Mesenteric fat pad (tissue), 1 donor: ENCODE data around the gene RNF31. TPM values are rescaled to one million over a fixed set of nuclear protein-coding genes. Genes with fewer than 3 reads are reported as not detected.
"Not testable (repeated sequence)": the region's sequence is repeated elsewhere in the genome, so short reads cannot be mapped to it uniquely, and the experiment has no call there.

Source experiments
- DNase-seq: peaks from one replicate; pipeline ENCODE4 v3.0.0-alpha.2; 2020; ENCODE audit warnings: low spot score
- microRNA-seq: library from miRNA; unstranded; fragments of <30 nt; microRNA quantifications from one replicate; pipeline ENCODE4 v1.2.0, GENCODE V29; 2020; ENCODE audit warnings: borderline number of aligned reads
- total RNA-seq: library from RNA; stranded (reverse); fragmentation: NEBNext Ultra II Directional; extraction: Animal tissue kit (Norgen Biotek cat#: 25700); gene quantifications from one replicate; pipeline ENCODE4 v1.2.1, GENCODE V29; 2021
- donor health status: DM: yes; HTN: yes; CAD: no.

Gene RNF31
- total RNA-seq, 1 donor from 2014 or later = 60.0 TPM

- no peak for DNase-seq
Observed at GRCh38 chr14:24198814-24199524, 51.7 kb downstream of the RNF31 start.

- not testable (repeated sequence) for DNase-seq
Observed at GRCh38 chr14:24202538-24202937, 55.2 kb downstream of the RNF31 start.

GRCh38 chr14:24203249-24203886, 56.1 kb downstream of the RNF31 start:
- not testable (repeated sequence) for DNase-seq

GRCh38 chr14:24204163-24205146, 57.2 kb downstream of the RNF31 start:
- DNase-seq = no peak

- DNase-seq = no peak
Observed at GRCh38 chr14:24206260-24207103, 59.2 kb downstream of the RNF31 start.

GRCh38 chr14:24207104-24207551, 59.8 kb downstream of the RNF31 start:
- DNase-seq = no peak

- no peak for DNase-seq
Observed at GRCh38 chr14:24207625-24208024, 60.3 kb downstream of the RNF31 start.

Small RNAs within 50 kb of the gene (microRNA-seq; reads per million reads assigned to microRNA genes)
- gene MIR7703 = not detected

Other genes with a start within 250 kb of the RNF31 start
- 19.2 TPM for gene DHRS4, start 193.7 kb upstream of the RNF31 start, total RNA-seq
- gene DHRS4L2, start 158.6 kb upstream of the RNF31 start, total RNA-seq = 18.9 TPM
- 0.61 TPM for gene CARMIL3, start 95.5 kb upstream of the RNF31 start, total RNA-seq
- gene CPNE6, start 75.9 kb upstream of the RNF31 start, total RNA-seq = not detected
- 39.1 TPM for gene PCK2, start 53.2 kb upstream of the RNF31 start, total RNA-seq
- 31.7 TPM for gene DCAF11, start 32.7 kb upstream of the RNF31 start, total RNA-seq
- 1.6 TPM for gene NRL, start 32.5 kb upstream of the RNF31 start, total RNA-seq
- 0.58 TPM for gene FITM1, start 16.8 kb upstream of the RNF31 start, total RNA-seq
- gene PSME1, start 11.3 kb upstream of the RNF31 start, total RNA-seq = 121 TPM
- gene EMC9, start 5.9 kb upstream of the RNF31 start, total RNA-seq = 15.5 TPM
- 113 TPM for gene PSME2, start 888 bp upstream of the RNF31 start, total RNA-seq
- gene IRF9, start 13.8 kb downstream of the RNF31 start, total RNA-seq = 102 TPM
- gene REC8, start 24.6 kb downstream of the RNF31 start, total RNA-seq = 31.5 TPM
- 46.3 TPM for gene IPO4, start 41.3 kb downstream of the RNF31 start, total RNA-seq
- 51.0 TPM for gene TM9SF1, start 47.9 kb downstream of the RNF31 start, total RNA-seq
- not detected for gene TSSK4, start 58.2 kb downstream of the RNF31 start, total RNA-seq
- 58.7 TPM for gene CHMP4A, start 66.0 kb downstream of the RNF31 start, total RNA-seq
- 10.3 TPM for gene MDP1, start 68.6 kb downstream of the RNF31 start, total RNA-seq
- 169 TPM for gene NEDD8, start 84.9 kb downstream of the RNF31 start, total RNA-seq
- gene GMPR2, start 85.4 kb downstream of the RNF31 start, total RNA-seq = 46.5 TPM
- 73.3 TPM for gene TINF2, start 95.1 kb downstream of the RNF31 start, total RNA-seq
- gene TGM1, start 115.7 kb downstream of the RNF31 start, total RNA-seq = 0.77 TPM
- gene RABGGTA, start 124.1 kb downstream of the RNF31 start, total RNA-seq = 17.0 TPM
- 19.0 TPM for gene DHRS1, start 152.3 kb downstream of the RNF31 start, total RNA-seq
- 23.4 TPM for gene NOP9, start 152.4 kb downstream of the RNF31 start, total RNA-seq
- gene CIDEB, start 160.5 kb downstream of the RNF31 start, total RNA-seq = 19.1 TPM
- 7.2 TPM for gene LTB4R2, start 162.6 kb downstream of the RNF31 start, total RNA-seq
- 11.9 TPM for gene LTB4R, start 164.0 kb downstream of the RNF31 start, total RNA-seq
- gene ADCY4, start 187.6 kb downstream of the RNF31 start, total RNA-seq = 59.6 TPM
- 12.7 TPM for gene RIPK3, start 192.5 kb downstream of the RNF31 start, total RNA-seq
- gene NFATC4, start 220.7 kb downstream of the RNF31 start, total RNA-seq = 41.3 TPM